DMS153 treated with DMSO at 0.1 percent for 48 hours (cell line): Measurements from ENCODE around the gene NKAIN4.
"Not testable (repeated sequence)": the region's sequence is repeated elsewhere in the genome, so short reads cannot be mapped to it uniquely, and the experiment has no call there.

Experiments
- DNase-seq: peaks from one replicate; lab custom pipeline; 2025; ENCODE audit not compliant: unreplicated experiment; lab: John Stamatoyannopoulos, UW

The NKAIN4 gene

DNA sequence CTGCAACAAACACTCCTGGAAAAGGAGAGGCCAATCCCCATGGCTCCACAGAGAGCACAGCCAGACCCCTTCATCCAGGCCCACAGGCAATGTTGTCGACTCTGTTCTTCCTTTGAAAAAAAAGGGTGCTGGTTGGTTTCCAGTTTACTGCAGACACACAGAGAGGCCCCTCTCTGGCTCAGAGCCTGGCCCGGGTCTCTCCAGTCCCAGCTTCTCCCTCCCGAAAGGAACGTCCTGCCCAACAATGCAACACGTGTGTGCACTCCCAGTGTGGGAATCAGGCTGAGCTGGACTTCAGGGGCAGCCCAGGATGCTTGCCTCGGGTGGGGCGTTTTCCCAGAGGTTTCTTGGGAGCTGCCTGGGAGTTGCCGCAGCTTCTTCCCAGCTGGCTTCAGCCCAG lies 4.5 kb upstream of the NKAIN4 start:
- no peak for DNase-seq

DNA sequence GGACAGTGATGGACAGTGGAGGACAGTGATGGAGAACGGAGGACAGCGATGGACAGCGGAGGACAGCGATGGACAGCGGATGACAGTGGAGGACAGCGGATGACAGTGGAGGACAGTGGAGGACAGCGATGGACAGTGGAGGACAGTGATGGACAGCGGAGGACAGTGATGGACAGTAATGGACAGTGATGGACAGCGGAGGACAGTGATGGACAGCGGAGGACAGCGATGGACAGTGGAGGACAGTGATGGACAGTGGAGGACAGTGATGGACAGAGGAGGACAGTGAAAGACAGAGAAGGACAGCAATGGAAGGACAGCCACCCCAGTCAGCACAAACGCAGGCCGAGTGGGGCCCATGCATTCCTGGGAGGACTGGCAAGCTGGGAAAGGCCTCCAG lies 3.4 kb upstream of the NKAIN4 start:
- DNase-seq, result no peak

DNA sequence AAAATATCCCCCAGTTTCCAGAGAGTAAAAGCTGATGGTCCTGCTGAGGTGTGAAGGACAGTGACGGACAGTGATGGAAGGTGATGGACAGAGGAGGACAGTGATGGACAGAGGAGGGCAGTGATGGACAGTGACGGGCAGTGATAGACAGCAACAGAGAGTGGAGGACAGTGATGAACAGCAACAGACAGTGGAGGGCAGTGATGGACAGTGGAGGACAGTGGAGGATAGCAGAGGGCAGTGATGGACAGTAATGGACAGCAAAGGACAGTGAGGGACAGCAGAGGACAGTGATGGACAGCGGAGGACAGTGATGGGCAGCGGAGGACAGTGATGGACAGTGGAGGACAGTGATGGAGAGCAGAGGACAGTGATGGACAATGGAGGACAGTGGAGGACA lies 2.7 kb upstream of the NKAIN4 start:
- DNase-seq, result no peak

DNA sequence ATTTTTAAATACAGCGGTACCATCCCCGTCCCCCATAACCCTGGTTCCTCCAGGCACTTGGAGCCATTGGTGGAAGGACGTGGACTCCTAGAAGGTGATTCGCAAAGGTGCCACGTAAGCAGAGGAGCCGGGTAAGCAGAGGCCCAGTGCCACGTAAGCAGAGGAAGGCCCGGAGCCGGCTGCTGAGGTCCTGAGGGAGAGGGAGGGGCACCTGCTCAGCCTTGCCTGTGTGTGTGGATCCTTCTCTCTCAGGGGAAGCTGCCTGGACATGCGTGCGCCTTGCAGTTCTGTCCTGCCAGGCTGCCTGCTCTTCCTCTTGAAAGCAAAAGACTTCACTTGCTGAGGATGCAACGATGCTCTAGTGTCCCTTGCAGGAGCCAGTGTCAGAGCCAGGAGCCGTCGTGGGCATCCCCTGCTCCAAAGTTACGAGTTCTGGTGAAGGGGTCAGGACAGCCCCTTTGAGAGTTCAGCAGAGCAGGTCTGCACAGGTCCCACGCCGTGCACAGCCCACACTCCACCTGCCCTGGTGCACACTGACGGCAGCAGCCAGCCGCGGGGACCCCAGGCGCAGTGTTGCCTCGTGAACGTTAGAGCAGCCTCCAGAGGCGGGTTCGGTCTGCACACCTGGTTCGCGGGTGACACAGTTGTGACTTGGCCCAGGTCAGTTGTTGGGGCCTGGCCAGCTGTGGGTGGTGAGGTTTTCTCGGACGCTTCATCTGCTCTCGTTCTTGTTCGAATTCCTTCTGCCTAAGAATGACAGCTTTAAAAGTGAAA lies 1.9 kb upstream of the NKAIN4 start:
- DNase-seq, result no peak

DNA sequence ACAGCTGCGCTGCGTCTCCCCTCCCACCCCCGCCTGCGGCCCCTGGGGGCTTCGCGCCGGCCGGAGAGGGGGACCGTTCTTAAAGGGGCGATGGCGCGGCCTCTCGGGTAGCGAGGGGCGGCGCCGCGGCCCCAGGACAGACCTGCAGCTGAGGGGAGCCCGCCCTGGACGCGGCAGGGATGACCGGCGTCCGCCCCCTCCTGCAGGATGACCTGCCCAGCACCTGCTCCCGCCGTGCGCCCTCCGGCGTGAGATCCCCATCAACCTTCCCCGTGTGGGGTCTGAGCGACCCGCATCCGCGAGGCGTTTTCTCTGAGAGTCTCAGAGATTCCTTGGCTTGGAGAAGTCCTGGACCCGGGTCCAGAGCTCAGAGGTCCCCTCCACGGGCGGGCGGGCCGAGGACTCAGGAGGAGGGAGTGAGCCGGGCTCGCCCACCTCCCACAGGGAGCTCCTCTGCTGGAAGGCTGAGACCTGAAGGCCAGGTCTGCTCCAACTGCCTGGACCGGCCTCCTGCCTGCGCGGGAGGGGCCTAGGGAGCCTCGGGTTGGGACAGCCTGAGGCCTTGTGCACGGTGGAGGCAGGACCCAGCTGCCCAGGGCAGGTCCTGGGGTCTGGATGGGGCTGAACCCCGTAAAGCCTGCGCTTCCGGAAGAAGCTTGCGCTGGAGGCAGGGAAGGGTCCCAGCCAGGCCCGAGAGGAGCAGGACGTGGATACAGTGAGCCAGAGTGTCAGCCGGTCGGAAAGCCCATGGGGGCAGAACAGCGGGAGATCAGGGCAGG lies 532 bp upstream of the NKAIN4 start:
- no peak for DNase-seq

DNA sequence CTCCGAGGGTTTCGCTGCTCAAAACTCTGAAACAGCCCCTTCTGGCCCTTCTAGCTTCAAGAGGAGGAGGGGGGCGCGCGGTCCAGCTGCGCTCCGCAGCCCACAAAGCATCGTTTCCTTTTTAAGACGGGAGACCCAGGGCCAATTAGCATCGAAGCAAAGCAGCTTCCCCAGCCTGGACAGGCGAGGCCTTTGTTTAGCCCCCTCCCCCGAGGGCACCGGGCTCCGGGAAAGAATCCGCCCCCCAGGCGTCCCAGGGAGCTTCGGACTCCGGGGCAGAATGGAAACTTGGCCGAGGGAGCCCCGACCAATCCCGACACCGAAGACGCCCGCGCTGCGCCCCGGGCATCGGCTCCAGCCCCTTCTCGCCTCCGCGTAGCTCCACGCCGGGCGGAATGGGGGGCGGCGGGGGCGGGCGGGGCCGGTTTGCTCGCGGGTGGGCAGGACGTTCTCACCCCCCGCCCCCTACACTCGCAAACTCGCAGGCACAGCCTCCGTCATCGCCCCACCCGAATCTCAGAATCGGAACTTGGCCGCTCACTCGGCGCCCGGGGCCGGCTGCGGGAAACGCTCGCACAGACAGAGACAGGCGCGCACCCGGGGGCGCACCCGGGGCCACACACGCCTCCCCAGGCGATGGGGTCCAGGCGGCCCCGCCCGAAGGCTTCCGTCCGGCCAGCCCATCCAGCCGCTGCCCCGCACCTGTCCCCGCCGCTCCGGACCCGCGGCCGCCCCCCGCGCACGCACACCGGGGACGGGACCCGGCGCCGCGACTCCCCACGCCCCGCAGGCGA lies 628 bp downstream of the NKAIN4 start:
- no peak for DNase-seq

DNA sequence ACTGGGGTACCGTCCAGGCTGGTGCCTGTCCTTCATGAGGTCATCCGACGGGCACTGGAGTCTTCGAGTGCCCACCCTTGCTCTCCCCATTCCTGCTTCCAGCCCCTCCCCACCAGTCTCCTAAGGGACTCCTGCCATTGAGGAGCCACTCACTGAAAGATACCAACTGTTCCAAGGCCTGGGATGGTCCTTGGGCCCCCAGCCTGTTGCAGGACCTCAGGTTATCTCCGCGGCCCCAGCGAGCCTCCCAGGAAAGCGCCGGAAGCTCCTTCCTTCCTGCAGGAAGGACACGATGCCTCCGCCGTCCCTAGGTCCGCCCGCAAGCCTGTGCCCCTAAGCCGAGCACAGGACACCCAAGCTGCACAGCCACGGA lies 1.2 kb downstream of the NKAIN4 start:
- no peak for DNase-seq

DNA sequence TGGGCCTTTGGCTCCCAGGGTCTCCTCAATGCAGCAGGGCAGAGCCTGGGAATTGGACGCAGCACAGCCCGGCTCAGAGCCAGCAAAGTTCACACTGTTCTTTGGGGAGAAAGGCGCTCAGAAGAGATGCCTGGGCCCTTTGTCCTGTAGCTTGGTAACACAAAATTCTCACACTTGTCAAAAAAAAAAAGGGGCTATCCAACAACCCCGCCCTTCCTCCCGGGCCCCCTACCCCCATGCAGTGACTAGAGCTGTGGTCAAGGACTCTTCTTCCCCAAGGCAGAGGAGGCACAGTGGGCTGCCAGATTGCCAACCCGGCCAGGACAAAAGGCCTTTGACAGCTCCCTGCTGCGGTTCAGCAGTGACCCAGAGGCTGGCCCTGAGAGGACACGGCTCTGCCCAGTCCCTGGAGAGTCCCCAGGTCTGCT lies 2.0 kb downstream of the NKAIN4 start:
- DNase-seq, result no peak

DNA sequence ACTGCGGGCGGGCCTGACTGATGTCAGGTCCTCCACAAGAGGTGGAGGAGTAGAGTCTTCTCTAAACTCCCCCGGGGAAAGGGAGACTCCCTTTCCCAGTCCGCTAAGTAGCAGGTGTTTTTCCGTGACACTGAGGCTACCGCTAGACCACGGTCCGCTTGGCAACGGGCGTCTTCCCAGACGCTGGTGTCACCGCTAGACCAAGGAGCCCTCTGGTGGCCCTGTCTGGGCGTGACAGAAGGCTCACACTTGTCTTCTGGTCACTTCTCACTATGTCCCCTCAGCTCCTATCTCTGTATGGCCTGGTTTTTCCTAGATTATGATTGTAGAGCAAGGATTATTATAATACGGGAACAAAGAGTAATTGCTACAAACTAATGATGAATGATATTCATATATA lies 2.9 kb downstream of the NKAIN4 start:
- not testable (repeated sequence) for DNase-seq

DNA sequence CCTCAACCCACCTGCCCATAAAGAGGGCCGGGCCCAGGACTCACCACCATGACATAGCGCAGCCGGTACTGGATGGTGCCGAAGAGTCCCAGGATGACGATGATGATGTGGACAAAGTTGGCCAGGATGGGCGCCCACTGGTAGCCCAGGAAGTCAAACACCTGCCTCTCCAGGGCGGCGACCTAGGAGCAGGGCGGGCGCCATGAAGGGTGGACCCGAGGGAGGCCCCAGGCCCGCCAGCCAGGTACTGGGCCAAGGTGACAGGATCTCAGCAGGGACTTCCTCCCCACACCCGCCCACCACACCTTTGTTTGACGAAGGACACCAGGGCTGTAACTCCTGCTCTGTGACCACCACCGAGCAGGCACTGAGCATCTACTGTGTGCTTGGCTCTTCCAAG lies 4.4 kb downstream of the NKAIN4 start:
- DNase-seq, result no peak

DNA sequence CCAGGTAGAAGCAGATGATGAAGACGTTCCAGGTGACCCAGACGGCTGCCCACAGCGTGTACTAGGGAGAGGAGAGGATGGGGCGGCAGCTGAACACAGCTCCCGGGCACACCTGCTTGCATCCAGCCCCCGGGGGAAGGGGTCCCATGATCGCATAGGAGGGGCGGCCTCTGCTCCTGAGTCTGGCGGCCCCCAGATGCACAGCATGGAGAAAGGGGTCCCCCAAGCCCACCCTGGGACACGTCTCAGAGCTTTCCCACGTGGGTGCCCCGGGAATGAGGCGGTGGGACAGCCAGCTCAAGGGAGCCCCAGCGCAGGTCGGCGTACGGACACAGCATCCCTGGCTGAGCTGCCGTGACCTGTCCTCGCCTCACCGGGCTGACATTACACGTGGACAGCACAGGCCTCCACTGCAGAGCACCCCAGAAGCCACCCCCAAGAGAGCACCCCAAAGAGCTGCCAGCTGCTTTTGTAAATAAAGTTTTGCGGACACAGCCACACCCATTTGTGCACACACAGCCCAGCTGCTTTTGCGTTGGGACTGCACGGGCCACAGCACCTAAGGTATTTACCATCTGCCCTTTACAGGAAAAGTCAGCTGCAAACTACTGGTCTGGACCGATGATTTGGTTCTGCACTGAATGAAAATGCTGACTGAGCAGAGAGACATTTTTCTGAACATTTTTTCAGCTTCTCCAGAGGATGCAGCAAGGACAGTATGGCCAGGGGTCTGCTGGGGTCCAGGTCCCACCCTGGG lies 5.2 kb downstream of the NKAIN4 start:
- DNase-seq, result no peak

DNA sequence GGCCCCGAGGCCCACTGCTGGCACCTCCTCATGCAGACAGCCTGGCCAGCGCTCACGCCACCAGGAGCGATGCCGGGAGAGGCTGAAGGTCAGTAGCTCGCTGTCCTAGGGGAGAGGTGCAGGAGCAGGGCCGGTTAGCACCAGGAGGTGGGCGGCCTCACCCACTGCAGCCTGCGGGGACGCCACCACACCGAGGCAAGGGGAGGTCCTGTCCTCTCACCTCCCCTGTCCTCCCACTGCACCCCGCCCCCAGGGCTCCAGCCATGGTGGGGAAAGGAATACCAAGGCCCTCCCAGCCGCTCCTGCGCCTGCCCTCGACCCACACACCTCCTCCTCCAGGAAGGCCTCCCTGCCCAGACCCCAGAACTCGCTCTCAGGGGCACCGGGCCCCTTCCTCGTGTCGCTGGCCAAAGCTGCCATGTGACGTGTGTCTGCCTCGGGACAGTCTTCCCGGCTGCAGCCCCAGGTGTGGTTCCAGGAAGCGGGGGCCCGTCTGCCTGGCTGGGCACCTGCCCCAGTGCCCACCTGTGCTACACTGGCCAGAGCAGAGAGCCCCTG lies 6.5 kb downstream of the NKAIN4 start:
- no peak for DNase-seq

DNA sequence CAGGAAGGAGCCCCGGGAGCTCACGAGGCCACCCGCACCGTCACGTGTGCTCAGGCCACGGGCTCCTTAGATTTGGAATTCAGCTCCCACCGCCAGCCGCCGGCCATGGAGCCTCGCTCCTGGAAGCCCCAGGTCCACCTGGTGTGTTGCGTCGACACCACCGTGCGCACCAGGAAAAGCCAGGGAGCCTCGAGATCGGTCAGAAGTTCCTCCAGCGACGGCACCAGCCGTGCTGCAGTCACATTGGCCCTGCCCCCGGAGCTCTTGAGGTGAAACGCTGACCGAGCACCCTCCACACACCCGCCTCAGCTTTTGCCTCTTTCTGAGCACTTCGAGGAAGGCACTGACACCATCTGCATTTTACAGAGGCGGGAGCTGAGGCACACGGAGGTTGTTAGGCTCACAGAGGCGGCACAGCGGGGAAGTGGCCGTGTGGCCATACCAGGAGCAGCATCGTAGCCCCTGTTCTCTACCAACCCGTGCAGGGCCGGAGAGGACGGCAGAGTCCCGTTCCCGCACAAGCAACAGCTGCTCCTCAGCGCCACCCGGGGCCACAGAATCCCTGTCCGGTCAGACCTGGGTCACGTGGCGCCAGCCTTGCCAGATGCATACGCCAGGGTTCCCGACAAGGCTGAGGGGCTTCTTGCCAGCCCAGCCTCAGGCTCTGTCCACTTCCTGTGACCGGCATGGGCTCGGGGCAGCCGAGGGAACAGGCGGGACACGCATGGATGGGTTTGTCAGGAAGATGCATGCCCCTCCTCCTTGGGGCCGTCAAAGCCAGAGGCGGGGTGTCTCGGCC lies 7.6 kb downstream of the NKAIN4 start:
- DNase-seq, result no peak

DNA sequence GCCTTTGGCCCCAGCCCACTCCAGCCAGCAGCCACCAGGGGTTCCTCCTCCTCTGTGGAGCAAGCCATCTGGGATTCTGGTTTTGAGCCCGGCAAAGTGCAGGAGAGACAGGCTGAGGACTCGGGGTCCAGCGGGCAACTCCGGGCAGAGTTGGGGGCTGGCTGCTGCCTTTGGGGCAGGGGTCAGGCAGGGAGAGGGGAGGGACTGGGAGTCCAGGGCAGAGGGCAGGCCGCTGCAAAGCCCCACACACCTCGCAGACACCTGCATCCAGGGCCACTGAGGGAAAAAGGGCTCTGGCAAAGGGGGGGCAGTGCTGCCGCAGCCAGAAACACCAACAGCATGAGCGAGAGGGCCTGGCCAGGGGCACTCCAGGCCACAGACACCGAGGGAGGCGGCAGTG lies 9.8 kb downstream of the NKAIN4 start:
- no peak for DNase-seq

DNA sequence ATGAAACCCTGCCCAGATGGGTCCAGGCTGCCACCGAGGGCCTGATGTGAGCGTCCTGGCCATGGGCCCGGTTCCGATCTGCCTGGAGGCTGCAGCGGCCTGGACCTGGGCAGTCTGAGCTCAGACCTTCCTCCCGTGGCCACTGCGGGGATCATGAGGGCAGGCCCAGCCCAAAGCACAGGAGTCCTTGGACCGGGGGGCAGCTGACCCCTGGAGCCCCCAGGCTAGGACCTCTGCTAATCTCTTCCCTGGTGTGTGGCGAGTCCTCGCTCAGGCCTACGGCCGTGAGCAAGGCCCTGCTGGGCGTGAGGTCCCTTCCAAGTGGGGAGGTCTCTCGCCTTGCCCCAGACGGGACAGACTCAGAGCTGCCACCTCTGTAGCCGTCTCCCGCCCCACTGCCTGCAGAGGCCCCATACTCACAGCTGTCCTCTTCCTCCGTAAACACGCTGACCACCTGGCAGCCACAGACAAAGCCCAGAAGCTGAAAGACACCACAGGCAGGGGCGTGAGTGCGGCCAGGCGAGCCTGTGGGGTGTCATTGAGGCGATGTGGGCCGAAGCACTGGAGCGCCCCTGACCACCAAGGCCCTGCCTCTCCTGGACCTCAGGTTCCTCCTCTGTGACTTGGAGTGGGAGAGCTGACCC lies 10.5 kb downstream of the NKAIN4 start:
- DNase-seq, result no peak

DNA sequence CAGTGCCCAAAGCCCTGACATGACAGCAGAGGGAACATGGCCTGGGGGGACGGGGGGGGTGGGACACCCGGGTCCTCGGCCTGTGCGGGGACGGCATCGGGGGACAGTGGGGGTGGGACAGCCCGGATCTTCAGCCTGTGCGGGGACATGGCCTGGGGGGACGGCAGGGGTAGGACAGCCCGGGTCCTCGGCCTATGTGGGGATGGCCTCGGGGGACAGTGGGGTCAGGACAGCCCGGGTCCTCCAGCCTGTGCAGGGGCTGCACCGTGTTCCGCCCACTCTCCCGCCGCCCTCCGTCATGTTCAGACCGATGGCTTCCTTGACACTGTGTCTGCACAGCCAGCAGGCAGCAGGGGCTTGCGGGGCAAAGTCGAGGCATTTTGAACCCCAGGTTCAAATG lies 11.5 kb downstream of the NKAIN4 start:
- DNase-seq, result no peak

DNA sequence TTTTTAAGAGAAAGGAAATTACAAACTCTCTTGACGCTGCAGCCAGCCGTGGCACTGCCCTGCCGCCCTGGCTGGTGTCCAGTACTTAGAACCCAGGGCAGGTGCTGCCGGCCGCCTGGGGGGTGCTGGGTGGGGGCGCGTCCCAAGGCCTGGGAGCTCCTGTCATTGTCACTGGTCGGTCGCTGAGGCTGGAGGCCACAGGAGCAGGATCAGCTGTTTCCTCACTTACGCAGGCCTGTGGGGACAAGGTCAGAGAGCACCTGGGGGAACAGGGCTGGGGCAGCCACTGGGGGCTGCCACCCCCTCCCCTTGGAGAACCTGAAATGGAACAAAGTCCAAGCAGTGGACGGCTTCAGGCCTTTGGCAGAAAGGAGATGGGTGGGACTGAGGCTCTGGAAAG lies 13.0 kb downstream of the NKAIN4 start:
- DNase-seq, result no peak

DNA sequence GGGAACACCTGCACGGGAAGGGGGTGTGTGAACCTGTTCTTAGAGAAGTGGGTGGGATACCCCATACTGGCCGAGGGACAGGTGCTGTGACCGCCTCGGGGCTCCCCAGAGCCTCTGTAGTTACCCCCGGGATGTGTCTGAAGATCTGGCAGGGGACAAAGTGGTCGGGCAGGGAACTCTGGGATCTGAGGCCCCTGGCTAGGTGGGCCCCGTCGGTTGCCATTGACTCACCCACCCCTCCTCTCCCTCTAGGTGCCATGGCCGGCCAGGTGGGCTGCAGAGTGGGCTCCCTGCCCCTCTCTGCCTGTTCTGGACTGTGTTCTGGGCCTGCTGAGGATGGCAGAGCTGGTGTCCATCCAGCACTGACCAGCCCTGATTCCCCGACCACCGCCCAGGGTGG lies 14.3 kb downstream of the NKAIN4 start:
- no peak for DNase-seq

DNA sequence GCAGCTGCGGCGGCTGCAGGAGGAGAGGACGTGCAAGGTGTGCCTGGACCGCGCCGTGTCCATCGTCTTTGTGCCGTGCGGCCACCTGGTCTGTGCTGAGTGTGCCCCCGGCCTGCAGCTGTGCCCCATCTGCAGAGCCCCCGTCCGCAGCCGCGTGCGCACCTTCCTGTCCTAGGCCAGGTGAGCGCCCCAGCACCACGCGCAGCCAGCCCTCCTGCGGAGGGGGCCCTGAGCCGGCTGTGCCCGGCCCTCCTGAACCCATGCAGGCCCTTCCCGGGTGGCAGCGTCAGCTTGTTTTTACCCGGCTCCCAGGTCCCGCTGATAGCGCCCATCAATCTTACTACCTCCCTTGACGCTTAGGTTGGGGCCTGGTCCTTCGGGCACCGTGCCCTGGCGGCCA lies 14.8 kb downstream of the NKAIN4 start:
- no peak for DNase-seq
